Measurements from ENCODE around the gene GSN. TPM values are rescaled to one million over a fixed set of nuclear protein-coding genes. Genes with fewer than 3 reads are reported as not detected.

The GSN gene
- total and polyA plus RNA-seq, 9 of the 15 experiments (the other 6 are each of a cell fraction or from before 2014, with no cell fraction given) = 0.39 to 16.6 (median 8.2) TPM

DNA sequence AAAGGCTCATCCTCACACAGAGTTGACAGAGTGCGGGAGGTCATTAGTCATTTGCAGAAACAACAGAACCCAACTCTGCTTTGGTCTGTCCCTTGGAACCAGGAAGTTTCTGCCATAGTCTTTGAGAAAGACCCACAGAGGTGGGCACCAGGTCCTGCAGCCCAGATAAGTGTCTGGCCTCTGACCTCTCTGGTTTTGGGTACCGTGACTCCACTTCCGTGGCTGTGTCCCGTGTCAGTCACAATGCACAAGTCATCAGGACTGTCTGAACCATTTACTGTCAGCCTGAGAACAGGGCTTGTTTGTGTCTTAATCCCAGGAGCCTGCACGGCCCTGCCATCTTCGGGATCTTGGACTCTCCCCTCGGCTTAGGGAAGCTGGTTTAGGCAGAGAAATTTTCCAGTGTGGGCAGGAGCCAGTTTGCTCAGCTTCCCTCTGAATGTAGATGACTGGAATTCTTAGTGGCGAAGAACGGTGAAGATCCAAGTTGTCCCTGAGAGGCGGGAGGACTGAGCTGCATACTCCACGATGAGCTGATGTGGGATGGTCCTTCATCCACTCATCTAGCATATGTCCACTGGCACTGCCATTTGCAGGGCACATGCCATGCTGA is 11.9 kb downstream of the GSN start (continued):
- TF ChIP-seq TRIM25 (IDR thresholded peaks at IDR 0.05; ENCODE audit: borderline replicate concordance) = no peak

GRCh38 chr9:121280715-121281613 is 13.0 kb downstream of the GSN start:
- Histone ChIP-seq H4K20me1 (replicated peaks; ENCODE audit: control insufficient read depth, insufficient read depth, low read length) (no peaks in the 10 kb centered on the region), H3K27ac (ENCODE audit: extremely low read depth, low read depth, low read length) (peak overlapping the region; percentile 45; the same call in 2 of the 3 replicates), H3K4me3 (no peak overlapping the region), H2AFZ (ENCODE audit: low read depth, low read length) (0 out of 2 replicates have a peak overlapping the region, but pooled peaks have one; percentile 0), H3K79me2 (ENCODE audit: control insufficient read depth, insufficient read depth, low read length) (no peaks in the 10 kb centered on the region), H3K27me3 (ENCODE audit: control insufficient read depth in 2 of 2, insufficient read depth in 2 of 2, low read length in 2 of 2) (no peaks in the 10 kb centered on the region), H3K4me1 (replicated peaks in 1 of 2; ENCODE audit: control insufficient read depth in 2 of 2, insufficient read depth in 2 of 2, low read length in 2 of 2) (peaks cover 50 to 59% of the 10 kb centered on the region in 2 experiments), H3K9ac (ENCODE audit: insufficient read depth in 1 of 2, low read depth in 2 of 2, low read length in 2 of 2) (peak overlapping the region; percentile 5 to 32; a peak in 2 of 4 replicates), H3K4me2 (ENCODE audit: insufficient read depth, low read length) (no peak overlapping the region), H3K36me3 (ENCODE audit: control insufficient read depth, insufficient read depth, low read length) (no peaks in the 10 kb centered on the region), H3K9me1 (ENCODE audit: control insufficient read depth, insufficient read depth, low read length) (peaks cover under 1% of the 10 kb centered on the region), H3K9me3 (replicated peaks; ENCODE audit: control insufficient read depth, insufficient read depth, low read depth, low read length) (no peaks in the 10 kb centered on the region)
- DNase-seq (ENCODE audit: extremely low read depth in 1 of 4, low spot score in 3 of 4) = no peak
- CTCF ChIA-PET (ENCODE audit: low intra/inter-chr PET ratio) = interaction anchor here (0.6 kb wide), 1 partner anchor 141 kb away, joined by 3 read pairs; no protein-coding TSS in a partner anchor
- WGBS (ENCODE audit: insufficient coverage, low coverage, missing lambda C conversion rate) = 79% methylated on average over 11 of the region's 11 CpGs
- in situ Hi-C loops (cut with MboI) = no loop called here
- intact Hi-C loops (cut with micrococcal nuclease) = no loop called here
- POLR2A ChIA-PET = interaction anchor here (1.0 to 1.9 kb wide), 3 partner anchors 9 to 488 kb away, joined by 3 to 10 read pairs (median 4); partner anchors contain the start of gene GSN
- no TSS peak for BruUV-seq (replicated peaks)
- TF ChIP-seq ESRRA (IDR thresholded peaks at IDR 0.05; ENCODE audit: borderline replicate concordance, low read depth) (peak; percentile 76), RBM25 (IDR thresholded peaks at IDR 0.05; ENCODE audit: low read depth, low read length, severe bottlenecking) (peak; percentile 7), FOXK2 (conservative IDR thresholded peaks at IDR 0.05 in 1 of 2, IDR thresholded peaks at IDR 0.05 in 1 of 2; ENCODE audit: low read depth in 2 of 2) (no peak), ZBTB11 (CRISPR knock-in tag; IDR thresholded peaks at IDR 0.05) (0 out of 6 replicates have a peak, but pooled peaks of 1 of the 3 experiments have one; percentile 22)
- TF ChIP-seq, protein P1, sequence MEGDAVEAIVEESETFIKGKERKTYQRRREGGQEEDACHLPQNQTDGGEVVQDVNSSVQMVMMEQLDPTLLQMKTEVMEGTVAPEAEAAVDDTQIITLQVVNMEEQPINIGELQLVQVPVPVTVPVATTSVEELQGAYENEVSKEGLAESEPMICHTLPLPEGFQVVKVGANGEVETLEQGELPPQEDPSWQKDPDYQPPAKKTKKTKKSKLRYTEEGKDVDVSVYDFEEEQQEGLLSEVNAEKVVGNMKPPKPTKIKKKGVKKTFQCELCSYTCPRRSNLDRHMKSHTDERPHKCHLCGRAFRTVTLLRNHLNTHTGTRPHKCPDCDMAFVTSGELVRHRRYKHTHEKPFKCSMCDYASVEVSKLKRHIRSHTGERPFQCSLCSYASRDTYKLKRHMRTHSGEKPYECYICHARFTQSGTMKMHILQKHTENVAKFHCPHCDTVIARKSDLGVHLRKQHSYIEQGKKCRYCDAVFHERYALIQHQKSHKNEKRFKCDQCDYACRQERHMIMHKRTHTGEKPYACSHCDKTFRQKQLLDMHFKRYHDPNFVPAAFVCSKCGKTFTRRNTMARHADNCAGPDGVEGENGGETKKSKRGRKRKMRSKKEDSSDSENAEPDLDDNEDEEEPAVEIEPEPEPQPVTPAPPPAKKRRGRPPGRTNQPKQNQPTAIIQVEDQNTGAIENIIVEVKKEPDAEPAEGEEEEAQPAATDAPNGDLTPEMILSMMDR (IDR thresholded peaks at IDR 0.05 in 2 of 3, conservative IDR thresholded peaks at IDR 0.05 in 1 of 3; ENCODE audit: insufficient read depth in 2 of 3, low read depth in 1 of 3, low read length in 3 of 3) = 0 out of 6 replicates have a peak, but pooled peaks of 1 of the 3 experiments have one; percentile 4
- ATAC-seq = no peak
- no peak for FAIRE-seq

Data from K562 (cell line).